SK-N-SH treated with all-trans-retinoic acid at 6 μM for 48 hours (cell line): ENCODE data around the gene FANCM.

ENCODE experiments used
- ATAC-seq: fragments of 200-7000 bp; cut with Tn5 transposase; 3 replicates; pipeline ENCODE4 v1.9.1; 2020; ENCODE audit warnings: mild to moderate bottlenecking, moderate library complexity
- BACH2 ChIP-seq: fragments of 250-450 bp; sonication (Bioruptor Pico); IDR thresholded peaks from 2 replicates; pipeline ENCODE4 v1.9.0; 2021; ENCODE audit warnings: mild to moderate bottlenecking, borderline replicate concordance
- CSDC2 ChIP-seq: fragments of 250-450 bp; sonication (Bioruptor Pico); IDR thresholded peaks from 2 replicates; pipeline ENCODE4 v1.5.0; 2020; ENCODE audit warnings: mild to moderate bottlenecking, moderate library complexity
- ESRRG ChIP-seq: fragments of 250-450 bp; sonication (Bioruptor Pico); IDR thresholded peaks from 2 replicates; pipeline ENCODE4 v1.6.1; 2021; ENCODE audit warnings: mild to moderate bottlenecking
- GLIS3 ChIP-seq: fragments of 250-450 bp; sonication (Bioruptor Pico); IDR thresholded peaks from 2 replicates; pipeline ENCODE4 v1.5.0; 2020; ENCODE audit warnings: mild to moderate bottlenecking, moderate library complexity
- ISL1 ChIP-seq: fragments of 250-450 bp; sonication (Bioruptor Pico); IDR thresholded peaks from 2 replicates; pipeline ENCODE4 v2.1.2; 2022; ENCODE audit warnings: mild to moderate bottlenecking, moderate library complexity
- OSR1 ChIP-seq: fragments of 250-450 bp; sonication (Bioruptor Pico); IDR thresholded peaks from 2 replicates; pipeline ENCODE4 v1.8.0; 2022; ENCODE audit warnings: moderate library complexity, mild to moderate bottlenecking, inconsistent platforms
- SNAI2 ChIP-seq: fragments of 250-450 bp; sonication (Bioruptor Pico); IDR thresholded peaks from 2 replicates; pipeline ENCODE4 v1.5.0; 2020; ENCODE audit warnings: mild to moderate bottlenecking, moderate library complexity
- TCF4 ChIP-seq: fragments of 250-450 bp; sonication (Bioruptor Pico); IDR thresholded peaks from 2 replicates; pipeline ENCODE4 v1.8.0; 2021; ENCODE audit warnings: mild to moderate bottlenecking, moderate library complexity, borderline replicate concordance
- ZC3H10 ChIP-seq: fragments of 250-450 bp; sonication (Bioruptor Pico); IDR thresholded peaks from 2 replicates; pipeline ENCODE4 v1.5.1; 2021; ENCODE audit warnings: mild to moderate bottlenecking, moderate library complexity
- ZFP3 ChIP-seq: fragments of 250-450 bp; sonication (Bioruptor Pico); IDR thresholded peaks from 2 replicates; pipeline ENCODE4 v1.5.0; 2020; ENCODE audit warnings: mild to moderate bottlenecking, moderate library complexity
- ZFP30 ChIP-seq: fragments of 450-650 bp; formaldehyde crosslinking; IDR thresholded peaks from 2 replicates; pipeline ENCODE4 v1.5.0; 2022; ENCODE audit warnings: mild to moderate bottlenecking, moderate library complexity
- ZNF565 ChIP-seq: fragments of 450-650 bp; formaldehyde crosslinking; conservative IDR thresholded peaks from 2 replicates; pipeline ENCODE4 v1.5.0; 2020; ENCODE audit warnings: low read depth, mild to moderate bottlenecking, moderate library complexity
- ZNF70 ChIP-seq: fragments of 450-650 bp; formaldehyde crosslinking; IDR thresholded peaks from 2 replicates; pipeline ENCODE4 v1.5.0; 2020; ENCODE audit warnings: mild to moderate bottlenecking, moderate library complexity
- ZNF8 ChIP-seq: fragments of 450-650 bp; formaldehyde crosslinking; IDR thresholded peaks from 2 replicates; pipeline ENCODE4 v1.5.0; 2020; ENCODE audit warnings: mild to moderate bottlenecking, moderate library complexity
- TF ChIP-seq, protein P1 (sequence below): fragments of 250-450 bp; sonication (Bioruptor Pico); IDR thresholded peaks from 2 replicates; pipeline ENCODE4 v1.5.1; 2021; ENCODE audit warnings: mild to moderate bottlenecking, moderate library complexity
- TF ChIP-seq, protein P2 (sequence below): fragments of 250-450 bp; sonication (Bioruptor Pico); IDR thresholded peaks from 2 replicates; pipeline ENCODE4 v1.8.0; 2021; ENCODE audit warnings: low read depth, mild to moderate bottlenecking, moderate library complexity, borderline replicate concordance
- TF ChIP-seq, protein P3 (sequence below): fragments of 250-450 bp; sonication (Bioruptor Pico); IDR thresholded peaks from 2 replicates; pipeline ENCODE4 v1.5.1; 2020; ENCODE audit warnings: low read depth, mild to moderate bottlenecking, moderate library complexity
- TF ChIP-seq, protein P4 (sequence below): fragments of 250-450 bp; sonication (Bioruptor Pico); IDR thresholded peaks from 2 replicates; pipeline ENCODE4 v1.8.0; 2020; ENCODE audit warnings: mild to moderate bottlenecking, moderate library complexity, borderline replicate concordance

FANCM gene, protein sequence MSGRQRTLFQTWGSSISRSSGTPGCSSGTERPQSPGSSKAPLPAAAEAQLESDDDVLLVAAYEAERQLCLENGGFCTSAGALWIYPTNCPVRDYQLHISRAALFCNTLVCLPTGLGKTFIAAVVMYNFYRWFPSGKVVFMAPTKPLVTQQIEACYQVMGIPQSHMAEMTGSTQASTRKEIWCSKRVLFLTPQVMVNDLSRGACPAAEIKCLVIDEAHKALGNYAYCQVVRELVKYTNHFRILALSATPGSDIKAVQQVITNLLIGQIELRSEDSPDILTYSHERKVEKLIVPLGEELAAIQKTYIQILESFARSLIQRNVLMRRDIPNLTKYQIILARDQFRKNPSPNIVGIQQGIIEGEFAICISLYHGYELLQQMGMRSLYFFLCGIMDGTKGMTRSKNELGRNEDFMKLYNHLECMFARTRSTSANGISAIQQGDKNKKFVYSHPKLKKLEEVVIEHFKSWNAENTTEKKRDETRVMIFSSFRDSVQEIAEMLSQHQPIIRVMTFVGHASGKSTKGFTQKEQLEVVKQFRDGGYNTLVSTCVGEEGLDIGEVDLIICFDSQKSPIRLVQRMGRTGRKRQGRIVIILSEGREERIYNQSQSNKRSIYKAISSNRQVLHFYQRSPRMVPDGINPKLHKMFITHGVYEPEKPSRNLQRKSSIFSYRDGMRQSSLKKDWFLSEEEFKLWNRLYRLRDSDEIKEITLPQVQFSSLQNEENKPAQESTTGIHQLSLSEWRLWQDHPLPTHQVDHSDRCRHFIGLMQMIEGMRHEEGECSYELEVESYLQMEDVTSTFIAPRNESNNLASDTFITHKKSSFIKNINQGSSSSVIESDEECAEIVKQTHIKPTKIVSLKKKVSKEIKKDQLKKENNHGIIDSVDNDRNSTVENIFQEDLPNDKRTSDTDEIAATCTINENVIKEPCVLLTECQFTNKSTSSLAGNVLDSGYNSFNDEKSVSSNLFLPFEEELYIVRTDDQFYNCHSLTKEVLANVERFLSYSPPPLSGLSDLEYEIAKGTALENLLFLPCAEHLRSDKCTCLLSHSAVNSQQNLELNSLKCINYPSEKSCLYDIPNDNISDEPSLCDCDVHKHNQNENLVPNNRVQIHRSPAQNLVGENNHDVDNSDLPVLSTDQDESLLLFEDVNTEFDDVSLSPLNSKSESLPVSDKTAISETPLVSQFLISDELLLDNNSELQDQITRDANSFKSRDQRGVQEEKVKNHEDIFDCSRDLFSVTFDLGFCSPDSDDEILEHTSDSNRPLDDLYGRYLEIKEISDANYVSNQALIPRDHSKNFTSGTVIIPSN (N-terminal part only)

DNA sequence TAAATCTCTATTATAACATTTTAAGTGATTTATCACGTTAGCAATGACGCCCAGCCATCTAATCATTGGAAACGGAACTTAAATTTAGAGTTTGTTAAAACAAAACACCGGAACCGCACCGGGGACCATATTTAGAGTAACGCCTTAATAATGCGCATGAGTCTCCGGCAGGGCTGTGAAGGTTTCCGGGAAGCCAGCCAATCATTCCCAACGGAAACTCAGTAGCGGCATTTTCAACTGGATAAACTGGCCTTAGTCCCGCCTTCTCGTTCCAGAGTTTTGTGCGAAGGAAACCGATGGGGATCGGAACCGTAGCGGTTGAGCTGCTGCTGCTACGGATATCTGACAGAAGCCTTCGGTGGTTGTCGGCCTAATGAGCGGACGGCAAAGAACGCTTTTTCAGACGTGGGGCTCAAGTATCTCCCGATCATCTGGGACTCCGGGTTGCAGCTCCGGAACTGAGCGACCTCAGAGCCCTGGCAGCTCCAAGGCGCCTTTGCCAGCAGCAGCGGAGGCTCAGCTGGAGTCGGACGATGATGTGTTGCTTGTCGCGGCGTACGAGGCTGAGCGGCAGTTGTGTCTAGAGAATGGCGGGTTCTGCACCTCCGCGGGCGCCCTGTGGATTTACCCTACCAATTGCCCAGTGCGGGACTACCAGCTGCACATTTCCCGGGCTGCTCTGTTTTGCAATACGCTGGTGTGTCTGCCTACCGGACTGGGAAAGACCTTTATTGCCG, at the start of gene FANCM:
Gene FANCM (plus strand): TSS at position 272 of the 737 bp plus-strand sequence. CDS start 102 bp downstream, at position 374.
- no peak for TF ChIP-seq ISL1 (CRISPR knock-in tag)
- no peak for TF ChIP-seq GLIS3 (CRISPR knock-in tag)
- TF ChIP-seq TCF4 (CRISPR knock-in tag) = no peak
- TF ChIP-seq, protein P1, sequence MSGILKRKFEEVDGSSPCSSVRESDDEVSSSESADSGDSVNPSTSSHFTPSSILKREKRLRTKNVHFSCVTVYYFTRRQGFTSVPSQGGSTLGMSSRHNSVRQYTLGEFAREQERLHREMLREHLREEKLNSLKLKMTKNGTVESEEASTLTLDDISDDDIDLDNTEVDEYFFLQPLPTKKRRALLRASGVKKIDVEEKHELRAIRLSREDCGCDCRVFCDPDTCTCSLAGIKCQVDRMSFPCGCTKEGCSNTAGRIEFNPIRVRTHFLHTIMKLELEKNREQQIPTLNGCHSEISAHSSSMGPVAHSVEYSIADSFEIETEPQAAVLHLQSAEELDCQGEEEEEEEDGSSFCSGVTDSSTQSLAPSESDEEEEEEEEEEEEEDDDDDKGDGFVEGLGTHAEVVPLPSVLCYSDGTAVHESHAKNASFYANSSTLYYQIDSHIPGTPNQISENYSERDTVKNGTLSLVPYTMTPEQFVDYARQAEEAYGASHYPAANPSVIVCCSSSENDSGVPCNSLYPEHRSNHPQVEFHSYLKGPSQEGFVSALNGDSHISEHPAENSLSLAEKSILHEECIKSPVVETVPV (CRISPR knock-in tag) = no peak

DNA sequence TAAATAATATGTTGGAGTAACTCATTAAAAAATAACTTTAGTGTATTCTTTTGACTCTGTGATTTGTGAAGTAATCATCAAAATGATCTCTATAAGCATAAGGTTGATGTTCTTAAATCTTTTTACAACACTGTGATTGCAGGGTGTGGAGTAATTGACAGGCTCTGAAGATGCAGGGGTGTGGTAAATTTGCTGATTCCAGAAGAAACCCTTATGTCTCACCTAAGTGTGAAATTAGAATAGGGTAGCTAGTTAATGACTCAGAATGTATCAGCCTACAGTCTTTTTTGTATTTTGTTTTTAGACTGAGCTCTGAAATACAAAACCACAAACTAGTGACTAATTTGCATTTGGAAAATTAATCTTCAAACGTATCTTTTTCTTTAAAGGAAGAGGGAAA, 45.9 kb upstream of the FANCM start:
- TF ChIP-seq ZNF70 = no peak
- TF ChIP-seq ZNF8 (CRISPR knock-in tag) = no peak
- TF ChIP-seq ZNF565 (CRISPR knock-in tag) = no peak
- ATAC-seq = no peak

More for the DNA sequence above, at the start of gene FANCM:
- peak; percentile 66 for ATAC-seq

DNA sequence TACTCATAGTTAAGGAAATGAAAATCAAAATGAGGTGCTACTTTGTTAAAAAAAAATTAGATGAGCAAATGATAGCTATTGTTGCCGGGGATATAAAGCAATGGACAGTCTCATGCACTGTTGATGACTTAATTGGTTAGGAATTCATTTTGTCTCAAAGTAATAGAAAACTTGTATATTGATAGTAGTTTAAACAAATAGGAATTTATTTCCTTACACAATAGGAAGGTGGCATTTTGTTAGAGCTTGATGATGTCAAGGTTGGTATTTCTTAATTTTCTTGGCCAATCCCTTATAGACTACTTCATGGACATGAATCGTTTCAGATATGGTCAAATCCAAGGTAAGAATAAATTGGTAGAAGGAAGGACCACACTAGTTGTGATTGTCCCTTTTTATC, 44.0 kb upstream of the FANCM start:
- TF ChIP-seq, protein P2, sequence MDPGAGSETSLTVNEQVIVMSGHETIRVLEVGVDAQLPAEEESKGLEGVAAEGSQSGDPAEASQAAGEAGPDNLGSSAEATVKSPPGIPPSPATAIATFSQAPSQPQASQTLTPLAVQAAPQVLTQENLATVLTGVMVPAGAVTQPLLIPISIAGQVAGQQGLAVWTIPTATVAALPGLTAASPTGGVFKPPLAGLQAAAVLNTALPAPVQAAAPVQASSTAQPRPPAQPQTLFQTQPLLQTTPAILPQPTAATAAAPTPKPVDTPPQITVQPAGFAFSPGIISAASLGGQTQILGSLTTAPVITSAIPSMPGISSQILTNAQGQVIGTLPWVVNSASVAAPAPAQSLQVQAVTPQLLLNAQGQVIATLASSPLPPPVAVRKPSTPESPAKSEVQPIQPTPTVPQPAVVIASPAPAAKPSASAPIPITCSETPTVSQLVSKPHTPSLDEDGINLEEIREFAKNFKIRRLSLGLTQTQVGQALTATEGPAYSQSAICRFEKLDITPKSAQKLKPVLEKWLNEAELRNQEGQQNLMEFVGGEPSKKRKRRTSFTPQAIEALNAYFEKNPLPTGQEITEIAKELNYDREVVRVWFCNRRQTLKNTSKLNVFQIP (CRISPR knock-in tag) = no peak
- TF ChIP-seq ZFP30 (CRISPR knock-in tag) (no peak), ZFP3 (CRISPR knock-in tag) (no peak), ZC3H10 (no peak), CSDC2 (no peak), OSR1 (CRISPR knock-in tag) (no peak), ESRRG (CRISPR knock-in tag) (no peak)
- no peak for ATAC-seq

DNA sequence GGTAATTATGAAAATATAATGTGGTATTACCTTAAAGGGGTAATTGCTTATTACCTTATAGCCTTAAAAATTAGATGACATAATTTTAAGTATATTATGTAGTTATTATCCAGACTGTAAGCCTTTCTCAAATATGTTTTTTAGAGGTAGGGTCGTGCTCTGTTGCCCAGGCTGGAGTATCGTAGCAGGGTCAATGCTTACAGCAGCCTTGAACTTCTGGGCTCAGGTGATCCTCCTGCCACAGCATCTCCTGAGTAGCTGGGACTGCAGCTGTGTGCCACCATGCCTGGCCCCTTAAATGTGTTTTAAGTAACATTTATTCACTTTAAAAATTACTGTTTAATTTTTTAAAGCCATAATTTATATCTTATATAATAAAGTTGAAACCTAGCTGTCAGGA, 41.5 kb upstream of the FANCM start:
- no peak for ATAC-seq
- TF ChIP-seq, protein P1 (CRISPR knock-in tag) = no peak
- TF ChIP-seq SNAI2 (CRISPR knock-in tag) (no peak), TCF4 (CRISPR knock-in tag) (no peak)
- TF ChIP-seq, all 23 proteins: peak for 0

DNA sequence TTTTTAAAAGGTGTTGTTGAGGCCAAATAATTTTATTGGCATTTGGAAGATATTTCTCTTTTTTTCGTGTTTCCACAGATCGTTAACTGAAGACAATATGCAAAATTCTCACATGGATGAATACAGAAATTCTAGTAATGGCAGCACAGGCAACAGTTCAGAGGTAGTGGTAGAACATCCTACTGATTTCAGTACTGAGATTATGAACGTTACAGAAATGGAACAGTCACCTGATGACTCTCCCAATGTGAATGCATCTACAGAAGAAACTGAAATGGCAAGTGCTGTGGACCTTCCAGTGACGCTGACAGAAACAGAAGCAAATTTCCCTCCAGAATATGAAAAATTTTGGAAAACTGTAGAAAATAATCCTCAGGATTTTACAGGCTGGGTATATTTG, 40.6 kb upstream of the FANCM start:
- no peak for TF ChIP-seq ZNF8 (CRISPR knock-in tag)
- no peak for TF ChIP-seq ISL1 (CRISPR knock-in tag)
- TF ChIP-seq OSR1 (CRISPR knock-in tag) = no peak
- TF ChIP-seq, protein P3, sequence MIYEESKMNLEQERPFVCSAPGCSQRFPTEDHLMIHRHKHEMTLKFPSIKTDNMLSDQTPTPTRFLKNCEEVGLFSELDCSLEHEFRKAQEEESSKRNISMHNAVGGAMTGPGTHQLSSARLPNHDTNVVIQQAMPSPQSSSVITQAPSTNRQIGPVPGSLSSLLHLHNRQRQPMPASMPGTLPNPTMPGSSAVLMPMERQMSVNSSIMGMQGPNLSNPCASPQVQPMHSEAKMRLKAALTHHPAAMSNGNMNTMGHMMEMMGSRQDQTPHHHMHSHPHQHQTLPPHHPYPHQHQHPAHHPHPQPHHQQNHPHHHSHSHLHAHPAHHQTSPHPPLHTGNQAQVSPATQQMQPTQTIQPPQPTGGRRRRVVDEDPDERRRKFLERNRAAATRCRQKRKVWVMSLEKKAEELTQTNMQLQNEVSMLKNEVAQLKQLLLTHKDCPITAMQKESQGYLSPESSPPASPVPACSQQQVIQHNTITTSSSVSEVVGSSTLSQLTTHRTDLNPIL = no peak
- TF ChIP-seq ZNF565 (CRISPR knock-in tag) = no peak
- TF ChIP-seq ZC3H10 = no peak
- TF ChIP-seq, protein P4, sequence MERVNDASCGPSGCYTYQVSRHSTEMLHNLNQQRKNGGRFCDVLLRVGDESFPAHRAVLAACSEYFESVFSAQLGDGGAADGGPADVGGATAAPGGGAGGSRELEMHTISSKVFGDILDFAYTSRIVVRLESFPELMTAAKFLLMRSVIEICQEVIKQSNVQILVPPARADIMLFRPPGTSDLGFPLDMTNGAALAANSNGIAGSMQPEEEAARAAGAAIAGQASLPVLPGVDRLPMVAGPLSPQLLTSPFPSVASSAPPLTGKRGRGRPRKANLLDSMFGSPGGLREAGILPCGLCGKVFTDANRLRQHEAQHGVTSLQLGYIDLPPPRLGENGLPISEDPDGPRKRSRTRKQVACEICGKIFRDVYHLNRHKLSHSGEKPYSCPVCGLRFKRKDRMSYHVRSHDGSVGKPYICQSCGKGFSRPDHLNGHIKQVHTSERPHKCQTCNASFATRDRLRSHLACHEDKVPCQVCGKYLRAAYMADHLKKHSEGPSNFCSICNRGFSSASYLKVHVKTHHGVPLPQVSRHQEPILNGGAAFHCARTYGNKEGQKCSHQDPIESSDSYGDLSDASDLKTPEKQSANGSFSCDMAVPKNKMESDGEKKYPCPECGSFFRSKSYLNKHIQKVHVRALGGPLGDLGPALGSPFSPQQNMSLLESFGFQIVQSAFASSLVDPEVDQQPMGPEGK = no peak
- TF ChIP-seq BACH2 = no peak
- no peak for TF ChIP-seq ZFP3 (CRISPR knock-in tag)
- TF ChIP-seq, protein P2 (CRISPR knock-in tag) = no peak
- TF ChIP-seq ZFP30 (CRISPR knock-in tag) = no peak
- ATAC-seq = no peak
